K562 (cell line): ENCODE measurements around the gene COL28A1. TPM values are rescaled to one million over a fixed set of nuclear protein-coding genes. Genes with fewer than 3 reads are reported as not detected.
A peak's percentile ranks its signal among the peaks of the same experiment; 100 is the strongest.

Source experiments
- COPS2 ChIP-seq: fragments of 450-650 bp; conservative IDR thresholded peaks from 2 replicates; pipeline ENCODE4 v1.6.1; 2016; ENCODE audit warnings: mild to moderate bottlenecking, moderate library complexity
- GATAD2A ChIP-seq: fragments of 450-650 bp; IDR thresholded peaks from 2 replicates; pipeline ENCODE4 v1.6.1; 2017
- HCFC1 ChIP-seq: IDR thresholded peaks from 2 replicates; pipeline ENCODE4 v1.6.1; 2012; ENCODE audit warnings: low read depth, low read length, improper control_type of control experiment
- NFYB ChIP-seq: IDR thresholded peaks from 2 replicates; pipeline ENCODE4 v1.6.1; 2011; ENCODE audit warnings: mild to moderate bottlenecking, moderate library complexity; ENCODE audit not compliant: insufficient read length; ENCODE audit errors: extremely low read depth
- RBM39 ChIP-seq: fragments of 200-400 bp; formaldehyde crosslinking; optimal IDR thresholded peaks from 2 replicates; pipeline ENCODE3; 2018; ENCODE audit warnings: low read depth, low read length
- SIN3A ChIP-seq, 2 experiments: fragments of 150-350 bp in 1 of 2; IDR thresholded peaks; 2 replicates each; pipeline ENCODE4 v1.6.1; 2011 to 2016; ENCODE audit warnings: borderline replicate concordance in 2 of 2, low read depth in 2 of 2, low read length in 2 of 2, mild to moderate bottlenecking in 2 of 2, moderate library complexity in 2 of 2; ENCODE audit not compliant: control insufficient read depth in 1 of 2
- TAF1 ChIP-seq: IDR thresholded peaks from 2 replicates; pipeline ENCODE4 v1.6.1; 2011; ENCODE audit warnings: mild to moderate bottlenecking, low read length, moderate library complexity; ENCODE audit not compliant: insufficient read depth, control insufficient read depth, severe bottlenecking; ENCODE audit errors: extremely low read depth
- ZC3H8 ChIP-seq: fragments of 450-650 bp; IDR thresholded peaks from 2 replicates; pipeline ENCODE4 v1.6.1; 2017
- ZNF239 ChIP-seq: fragments of 250-450 bp; sonication (Bioruptor Pico); IDR thresholded peaks from 2 replicates; pipeline ENCODE4 v1.4.0; 2020; ENCODE audit warnings: mild to moderate bottlenecking
- ZNF75A ChIP-seq: fragments of 450-650 bp; formaldehyde crosslinking; IDR thresholded peaks from 2 replicates; pipeline ENCODE4 v1.4.0; 2020; ENCODE audit warnings: mild to moderate bottlenecking
- ZNF780A ChIP-seq: fragments of 250-450 bp; sonication (Bioruptor Pico); IDR thresholded peaks from 2 replicates; pipeline ENCODE4 v1.5.0; 2021; ENCODE audit warnings: mild to moderate bottlenecking
- polyA plus RNA-seq, 8 experiments: library from polyadenylated mRNA; depleted of rRNA in 4 of 8; stranded (reverse) in 5 of 8; unstranded in 3 of 8; fragments of >200 nt; fragmentation: Nextera tagmentation in 2 of 8; fragmentation: Illumina TruSeq in 1 of 8; extraction: Ambion mirVana in 2 of 8; extraction: Trizol in 1 of 8; gene quantifications; 2 replicates each; pipeline versions ENCODE4 v1.2.1 to v1.2.3, GENCODE V29; 2011 to 2014; ENCODE audit warnings: inconsistent platforms in 1 of 8, missing spikeins in 1 of 8
- total RNA-seq, 7 experiments: library from RNA; depleted of rRNA in 6 of 7; stranded (reverse); fragments of >200 nt in 6 of 7; fragmentation: Illumina TruSeq in 2 of 7; extraction: Trizol in 2 of 7; gene quantifications; 2 replicates each; pipeline versions ENCODE4 v1.2.1 to v1.2.3, GENCODE V29; 2011 to 2021; ENCODE audit warnings: low replicate concordance in 1 of 7
- TF ChIP-seq, protein P1 (sequence below): fragments of 450-650 bp; IDR thresholded peaks from 2 replicates; pipeline ENCODE4 v1.6.1; 2017; ENCODE audit warnings: antibody characterized with exemption, mild to moderate bottlenecking
- TF ChIP-seq, protein P2 (sequence below), 3 experiments: fragments of 200-800 bp in 1 of 3; fragments of 250-450 bp in 1 of 3; fragments of 450-650 bp in 1 of 3; sonication (Bioruptor Pico) in 1 of 3; sonication (Bioruptor generic) in 1 of 3; formaldehyde crosslinking in 1 of 3; IDR thresholded peaks; 2 replicates each; pipeline versions ENCODE4 v1.6.1 to v1.8.0; 2016 to 2022; ENCODE audit warnings: mild to moderate bottlenecking in 2 of 3, missing genetic modification characterization in 2 of 3, missing compliant biosample characterization in 1 of 3, moderate library complexity in 1 of 3
- TF ChIP-seq, protein P3 (sequence below): fragments of 250-450 bp; sonication (Bioruptor Pico); IDR thresholded peaks from 2 replicates; pipeline ENCODE4 v1.4.0; 2020; ENCODE audit warnings: mild to moderate bottlenecking

COL28A1 gene
- total and polyA plus RNA-seq, 9 of the 15 experiments (the other 6 are each of a cell fraction or from before 2014, with no cell fraction given) = 0.03 to 0.13 (median 0.05) TPM; not detected in 3

DNA sequence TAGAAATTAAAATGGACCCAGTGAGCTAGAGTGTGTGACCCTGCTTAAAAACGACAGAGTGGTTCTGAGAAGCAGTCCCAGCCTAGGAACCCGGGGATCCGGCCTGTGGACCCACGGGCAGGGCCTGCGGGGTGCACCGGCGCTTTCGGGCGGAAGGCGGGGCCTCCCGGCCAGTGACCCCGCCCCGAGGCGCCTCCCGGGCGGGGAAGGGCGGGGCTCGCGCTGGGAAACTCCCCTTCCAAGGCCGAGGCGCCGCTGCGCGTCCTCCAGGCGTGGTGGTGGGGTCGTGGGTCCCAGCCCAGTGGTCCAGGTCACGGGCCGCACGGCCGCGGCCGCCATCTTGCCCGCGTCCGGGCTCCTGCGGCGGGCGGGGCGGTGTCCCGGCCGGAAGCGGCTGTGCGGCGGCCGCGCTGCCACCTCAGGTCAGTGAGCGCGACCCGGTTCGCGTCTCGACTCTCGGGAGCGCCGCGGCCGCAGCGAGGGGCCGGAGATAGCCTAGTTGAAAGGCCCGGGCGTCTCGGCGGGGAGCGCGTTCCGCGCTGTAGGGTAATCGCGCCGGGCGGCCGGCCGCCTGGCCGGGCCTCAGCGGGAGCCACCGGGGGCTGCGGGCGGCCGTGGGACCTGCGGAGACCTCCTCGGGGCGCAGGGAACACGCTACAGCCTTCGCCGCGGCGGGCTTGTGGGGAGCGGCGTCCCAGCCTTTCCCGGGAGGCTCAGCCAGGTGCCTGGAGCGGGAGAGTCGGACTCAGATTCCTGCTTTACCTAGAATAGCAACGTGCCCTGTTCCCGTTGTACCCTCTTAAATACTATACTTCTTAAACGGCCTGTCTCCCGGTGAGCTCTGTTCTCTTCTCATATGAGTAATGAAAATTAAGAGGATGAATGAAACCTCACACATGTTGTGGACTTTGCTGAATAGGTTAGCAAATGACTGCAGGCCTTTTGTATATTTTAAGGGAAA lies 31.3 kb upstream of the COL28A1 start, which contains the start of gene MIOS (continued):
- TF ChIP-seq NFYB (no peak), SIN3A (IDR thresholded peaks at IDR 0.05; ENCODE audit: borderline replicate concordance in 2 of 2, control insufficient read depth in 1 of 2, low read depth in 2 of 2, low read length in 2 of 2) (0 out of 4 replicates have a peak, but pooled peaks of 1 of the 2 experiments have one; percentile 42), RBM39 (no peak), GATAD2A (no peak), COPS2 (no peak), ZNF780A (CRISPR knock-in tag) (no peak), HCFC1 (peak; percentile 57; the same call in 1 of the 2 replicates), ZNF75A (CRISPR knock-in tag) (no peak), TAF1 (peak; percentile 82), ZC3H8 (no peak), ZNF239 (CRISPR knock-in tag) (no peak)
- TF ChIP-seq, protein P1, sequence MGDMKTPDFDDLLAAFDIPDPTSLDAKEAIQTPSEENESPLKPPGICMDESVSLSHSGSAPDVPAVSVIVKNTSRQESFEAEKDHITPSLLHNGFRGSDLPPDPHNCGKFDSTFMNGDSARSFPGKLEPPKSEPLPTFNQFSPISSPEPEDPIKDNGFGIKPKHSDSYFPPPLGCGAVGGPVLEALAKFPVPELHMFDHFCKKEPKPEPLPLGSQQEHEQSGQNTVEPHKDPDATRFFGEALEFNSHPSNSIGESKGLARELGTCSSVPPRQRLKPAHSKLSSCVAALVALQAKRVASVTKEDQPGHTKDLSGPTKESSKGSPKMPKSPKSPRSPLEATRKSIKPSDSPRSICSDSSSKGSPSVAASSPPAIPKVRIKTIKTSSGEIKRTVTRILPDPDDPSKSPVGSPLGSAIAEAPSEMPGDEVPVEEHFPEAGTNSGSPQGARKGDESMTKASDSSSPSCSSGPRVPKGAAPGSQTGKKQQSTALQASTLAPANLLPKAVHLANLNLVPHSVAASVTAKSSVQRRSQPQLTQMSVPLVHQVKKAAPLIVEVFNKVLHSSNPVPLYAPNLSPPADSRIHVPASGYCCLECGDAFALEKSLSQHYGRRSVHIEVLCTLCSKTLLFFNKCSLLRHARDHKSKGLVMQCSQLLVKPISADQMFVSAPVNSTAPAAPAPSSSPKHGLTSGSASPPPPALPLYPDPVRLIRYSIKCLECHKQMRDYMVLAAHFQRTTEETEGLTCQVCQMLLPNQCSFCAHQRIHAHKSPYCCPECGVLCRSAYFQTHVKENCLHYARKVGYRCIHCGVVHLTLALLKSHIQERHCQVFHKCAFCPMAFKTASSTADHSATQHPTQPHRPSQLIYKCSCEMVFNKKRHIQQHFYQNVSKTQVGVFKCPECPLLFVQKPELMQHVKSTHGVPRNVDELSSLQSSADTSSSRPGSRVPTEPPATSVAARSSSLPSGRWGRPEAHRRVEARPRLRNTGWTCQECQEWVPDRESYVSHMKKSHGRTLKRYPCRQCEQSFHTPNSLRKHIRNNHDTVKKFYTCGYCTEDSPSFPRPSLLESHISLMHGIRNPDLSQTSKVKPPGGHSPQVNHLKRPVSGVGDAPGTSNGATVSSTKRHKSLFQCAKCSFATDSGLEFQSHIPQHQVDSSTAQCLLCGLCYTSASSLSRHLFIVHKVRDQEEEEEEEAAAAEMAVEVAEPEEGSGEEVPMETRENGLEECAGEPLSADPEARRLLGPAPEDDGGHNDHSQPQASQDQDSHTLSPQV = peak; percentile 48; the same call in 1 of the 2 replicates
- TF ChIP-seq, protein P2, sequence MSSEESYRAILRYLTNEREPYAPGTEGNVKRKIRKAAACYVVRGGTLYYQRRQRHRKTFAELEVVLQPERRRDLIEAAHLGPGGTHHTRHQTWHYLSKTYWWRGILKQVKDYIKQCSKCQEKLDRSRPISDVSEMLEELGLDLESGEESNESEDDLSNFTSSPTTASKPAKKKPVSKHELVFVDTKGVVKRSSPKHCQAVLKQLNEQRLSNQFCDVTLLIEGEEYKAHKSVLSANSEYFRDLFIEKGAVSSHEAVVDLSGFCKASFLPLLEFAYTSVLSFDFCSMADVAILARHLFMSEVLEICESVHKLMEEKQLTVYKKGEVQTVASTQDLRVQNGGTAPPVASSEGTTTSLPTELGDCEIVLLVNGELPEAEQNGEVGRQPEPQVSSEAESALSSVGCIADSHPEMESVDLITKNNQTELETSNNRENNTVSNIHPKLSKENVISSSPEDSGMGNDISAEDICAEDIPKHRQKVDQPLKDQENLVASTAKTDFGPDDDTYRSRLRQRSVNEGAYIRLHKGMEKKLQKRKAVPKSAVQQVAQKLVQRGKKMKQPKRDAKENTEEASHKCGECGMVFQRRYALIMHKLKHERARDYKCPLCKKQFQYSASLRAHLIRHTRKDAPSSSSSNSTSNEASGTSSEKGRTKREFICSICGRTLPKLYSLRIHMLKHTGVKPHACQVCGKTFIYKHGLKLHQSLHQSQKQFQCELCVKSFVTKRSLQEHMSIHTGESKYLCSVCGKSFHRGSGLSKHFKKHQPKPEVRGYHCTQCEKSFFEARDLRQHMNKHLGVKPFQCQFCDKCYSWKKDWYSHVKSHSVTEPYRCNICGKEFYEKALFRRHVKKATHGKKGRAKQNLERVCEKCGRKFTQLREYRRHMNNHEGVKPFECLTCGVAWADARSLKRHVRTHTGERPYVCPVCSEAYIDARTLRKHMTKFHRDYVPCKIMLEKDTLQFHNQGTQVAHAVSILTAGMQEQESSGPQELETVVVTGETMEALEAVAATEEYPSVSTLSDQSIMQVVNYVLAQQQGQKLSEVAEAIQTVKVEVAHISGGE (CRISPR knock-in tag; IDR thresholded peaks at IDR 0.05) = peak; percentile 80 to 97 (median 86); a peak in 5 of 6 replicates
- TF ChIP-seq, protein P3, sequence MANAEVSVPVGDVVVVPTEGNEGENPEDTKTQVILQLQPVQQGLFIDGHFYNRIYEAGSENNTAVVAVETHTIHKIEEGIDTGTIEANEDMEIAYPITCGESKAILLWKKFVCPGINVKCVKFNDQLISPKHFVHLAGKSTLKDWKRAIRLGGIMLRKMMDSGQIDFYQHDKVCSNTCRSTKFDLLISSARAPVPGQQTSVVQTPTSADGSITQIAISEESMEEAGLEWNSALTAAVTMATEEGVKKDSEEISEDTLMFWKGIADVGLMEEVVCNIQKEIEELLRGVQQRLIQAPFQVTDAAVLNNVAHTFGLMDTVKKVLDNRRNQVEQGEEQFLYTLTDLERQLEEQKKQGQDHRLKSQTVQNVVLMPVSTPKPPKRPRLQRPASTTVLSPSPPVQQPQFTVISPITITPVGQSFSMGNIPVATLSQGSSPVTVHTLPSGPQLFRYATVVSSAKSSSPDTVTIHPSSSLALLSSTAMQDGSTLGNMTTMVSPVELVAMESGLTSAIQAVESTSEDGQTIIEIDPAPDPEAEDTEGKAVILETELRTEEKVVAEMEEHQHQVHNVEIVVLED (CRISPR knock-in tag) = peak; percentile 55; the same call in 1 of the 2 replicates
